Trophoblast cell (in vitro differentiated cells and primary cell): Measurements from ENCODE around the gene RNF31.
"Not testable (repeated sequence)": the region's sequence is repeated elsewhere in the genome, so short reads cannot be mapped to it uniquely, and the experiment has no call there.

Source experiments
- DNase-seq, 2 donors: peaks; one replicate each; pipeline ENCODE4 v3.0.0-alpha.2; 2016
- H2AFZ ChIP-seq: 2 replicates; pipeline ENCODE4 v1.6.1; 2013; ENCODE audit warnings: low read length, moderate library complexity, mild to moderate bottlenecking; ENCODE audit not compliant: insufficient read depth, poor library complexity
- H2AK5ac ChIP-seq: 2 replicates; pipeline ENCODE4 v1.6.1; 2013; ENCODE audit warnings: mild to moderate bottlenecking, low read length
- H2BK120ac ChIP-seq: 2 replicates; pipeline ENCODE4 v1.6.1; 2013; ENCODE audit warnings: low read length, mild to moderate bottlenecking, moderate library complexity; ENCODE audit not compliant: insufficient read depth, poor library complexity
- H2BK12ac ChIP-seq: 2 replicates; pipeline ENCODE4 v1.6.1; 2013; ENCODE audit warnings: mild to moderate bottlenecking, low read length, moderate library complexity
- H2BK5ac ChIP-seq: 2 replicates; pipeline ENCODE4 v1.6.1; 2013; ENCODE audit warnings: low read length, low read depth, moderate library complexity, mild to moderate bottlenecking; ENCODE audit not compliant: poor library complexity
- H3K14ac ChIP-seq: 2 replicates; pipeline ENCODE4 v1.6.1; 2013; ENCODE audit warnings: mild to moderate bottlenecking, low read length
- H3K18ac ChIP-seq: 2 replicates; pipeline ENCODE4 v1.6.1; 2013; ENCODE audit warnings: mild to moderate bottlenecking, low read length
- H3K23ac ChIP-seq: 2 replicates; pipeline ENCODE4 v1.6.1; 2013; ENCODE audit warnings: low read length
- H3K27ac ChIP-seq: 2 replicates; pipeline ENCODE4 v1.5.1; 2013; ENCODE audit warnings: low read depth, mild to moderate bottlenecking, inconsistent platforms, low read length, moderate library complexity
- H3K27me3 ChIP-seq: 2 replicates; pipeline ENCODE4 v1.6.1; 2013; ENCODE audit warnings: inconsistent platforms, mild to moderate bottlenecking, low read length, moderate library complexity; ENCODE audit not compliant: insufficient read depth
- H3K36me3 ChIP-seq, 2 experiments: 1 replicate in 1 of 2; 2 replicates in 1 of 2; pipeline ENCODE4 v1.6.1; 2013; ENCODE audit warnings: low read length in 2 of 2, mild to moderate bottlenecking in 2 of 2, moderate library complexity in 1 of 2; ENCODE audit not compliant: insufficient read depth in 2 of 2, control insufficient read depth in 1 of 2
- H3K4ac ChIP-seq: 2 replicates; pipeline ENCODE4 v1.6.1; 2013; ENCODE audit warnings: low read depth, mild to moderate bottlenecking, low read length, moderate library complexity
- H3K4me1 ChIP-seq, 2 experiments: 1 replicate in 1 of 2; 2 replicates in 1 of 2; pipeline ENCODE4 v1.6.1; 2013; ENCODE audit warnings: low read length in 2 of 2, mild to moderate bottlenecking in 2 of 2, moderate library complexity in 1 of 2; ENCODE audit not compliant: insufficient read depth in 2 of 2, control insufficient read depth in 1 of 2
- H3K4me2 ChIP-seq: 2 replicates; pipeline ENCODE4 v1.6.1; 2013; ENCODE audit warnings: inconsistent platforms, mild to moderate bottlenecking, low read length, moderate library complexity
- H3K4me3 ChIP-seq: 2 replicates; pipeline ENCODE4 v1.5.1; 2013; ENCODE audit warnings: mild to moderate bottlenecking, low read depth, low read length, inconsistent platforms
- H3K79me1 ChIP-seq: one replicate; pipeline ENCODE4 v1.6.1; 2013; ENCODE audit warnings: low read length
- H3K79me2 ChIP-seq: 2 replicates; pipeline ENCODE4 v1.6.1; 2013; ENCODE audit warnings: low read length, mild to moderate bottlenecking; ENCODE audit not compliant: control insufficient read depth, insufficient read depth, poor library complexity
- H3K9ac ChIP-seq: 2 replicates; pipeline ENCODE4 v1.6.1; 2013; ENCODE audit warnings: mild to moderate bottlenecking, low read length
- H3K9me3 ChIP-seq: 2 replicates; pipeline ENCODE4 v1.6.1; 2013; ENCODE audit warnings: low read depth, mild to moderate bottlenecking, control low read depth, inconsistent platforms, low read length; ENCODE audit not compliant: insufficient read depth
- H4K12ac ChIP-seq: 2 replicates; pipeline ENCODE4 v1.6.1; 2013; ENCODE audit warnings: low read depth, mild to moderate bottlenecking, low read length, moderate library complexity
- H4K8ac ChIP-seq: 2 replicates; pipeline ENCODE4 v1.6.1; 2013; ENCODE audit warnings: low read depth, mild to moderate bottlenecking, low read length, moderate library complexity
- H4K91ac ChIP-seq: one replicate; pipeline ENCODE4 v1.6.1; 2013; ENCODE audit warnings: low read depth, mild to moderate bottlenecking, low read length, moderate library complexity
- WGBS: extraction: QIAGEN DNeasy Blood & Tissue Kit; methylation state at CpG from one replicate; pipeline ENCODE4 v1.1.7; 2013; ENCODE audit warnings: missing lambda C conversion rate; ENCODE audit not compliant: insufficient read length, insufficient coverage; ENCODE audit errors: extremely low coverage; 5-methylcytosine and 5-hydroxymethylcytosine counted together

RNF31 gene

DNA sequence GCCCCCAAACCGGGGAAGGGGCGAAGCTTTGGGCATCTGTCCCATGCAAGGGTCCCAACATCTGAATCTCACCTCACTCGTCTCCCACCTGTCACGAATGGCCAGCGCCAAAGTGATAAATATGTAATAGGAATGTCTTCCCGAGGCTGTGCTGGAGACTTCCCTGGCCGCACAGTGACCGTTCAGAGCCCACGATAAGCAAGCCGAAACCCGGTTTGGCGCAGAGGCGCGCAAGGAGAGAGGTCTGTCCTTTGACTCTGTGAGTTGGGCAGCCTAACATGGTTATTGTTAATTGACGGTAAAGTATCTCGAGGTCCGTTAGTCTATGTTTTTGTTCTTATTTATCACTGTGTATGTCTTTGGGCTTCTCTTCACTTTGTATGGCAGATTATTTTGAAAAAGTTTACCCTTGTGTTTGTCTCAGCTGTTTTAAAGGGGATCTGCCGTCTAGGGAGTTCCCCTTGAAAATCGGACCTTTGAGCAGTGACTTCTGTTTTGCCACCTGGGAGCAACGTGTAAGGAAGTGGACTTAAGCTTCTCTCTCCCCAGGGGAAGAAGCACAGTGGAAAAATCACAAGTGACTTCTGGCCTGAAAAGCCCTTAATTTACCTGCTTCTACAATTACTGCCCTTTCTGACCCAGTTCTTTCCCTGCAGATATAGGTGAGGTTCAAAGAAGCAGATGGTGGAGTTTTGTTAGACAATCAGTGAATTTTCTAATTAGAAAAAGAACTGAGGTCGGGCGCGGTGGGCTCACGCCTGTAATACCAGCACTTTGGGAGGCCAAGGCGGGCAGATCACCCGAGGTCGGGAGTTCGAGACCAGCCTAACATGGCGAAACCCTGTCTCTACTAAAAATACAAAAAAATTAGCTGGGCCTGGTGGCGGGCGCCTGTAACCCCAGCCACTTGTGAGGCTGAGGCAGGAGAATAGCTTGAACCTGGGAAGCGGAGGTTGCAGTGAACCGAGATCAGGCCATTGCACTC is 49.1 kb downstream of the RNF31 start:
- H2BK12ac ChIP-seq = no peak overlapping the region
- peak overlapping the region; percentile 88 for H3K4me2 ChIP-seq
- peak; percentile 18 to 56 for DNase-seq
- peak overlapping the region; percentile 88 for H3K14ac ChIP-seq
- peak overlapping the region; percentile 60 for H2BK5ac ChIP-seq
- H3K27ac ChIP-seq = peak overlapping the region; percentile 83
- peak overlapping the region; percentile 48 for H2BK120ac ChIP-seq
- H4K12ac ChIP-seq = peak overlapping the region; percentile 83
- H3K4me3 ChIP-seq = peak overlapping the region; percentile 75
- peak overlapping the region; percentile 90 for H2AFZ ChIP-seq
- H3K4ac ChIP-seq = peak overlapping the region; percentile 77
- peaks cover 14 to 18% of the 10 kb centered on the region in 2 experiments for H3K36me3 ChIP-seq
- H3K9me3 ChIP-seq = peaks cover 1% of the 10 kb centered on the region
- H4K91ac ChIP-seq = peak overlapping the region; percentile 82
- peaks cover 6 to 8% of the 10 kb centered on the region in 2 experiments for H3K4me1 ChIP-seq
- no CpG with 5 or more reads among the region's 33 CpGs for WGBS
- peaks cover 12% of the 10 kb centered on the region for H3K79me1 ChIP-seq
- H4K8ac ChIP-seq = peak overlapping the region; percentile 89
- H2AK5ac ChIP-seq = peak overlapping the region; percentile 31
- H3K27me3 ChIP-seq = no peaks in the 10 kb centered on the region
- H3K23ac ChIP-seq = no peak overlapping the region
- peaks cover 11% of the 10 kb centered on the region for H3K79me2 ChIP-seq
- peak overlapping the region; percentile 54 for H3K18ac ChIP-seq
- peak overlapping the region; percentile 71 for H3K9ac ChIP-seq

DNA sequence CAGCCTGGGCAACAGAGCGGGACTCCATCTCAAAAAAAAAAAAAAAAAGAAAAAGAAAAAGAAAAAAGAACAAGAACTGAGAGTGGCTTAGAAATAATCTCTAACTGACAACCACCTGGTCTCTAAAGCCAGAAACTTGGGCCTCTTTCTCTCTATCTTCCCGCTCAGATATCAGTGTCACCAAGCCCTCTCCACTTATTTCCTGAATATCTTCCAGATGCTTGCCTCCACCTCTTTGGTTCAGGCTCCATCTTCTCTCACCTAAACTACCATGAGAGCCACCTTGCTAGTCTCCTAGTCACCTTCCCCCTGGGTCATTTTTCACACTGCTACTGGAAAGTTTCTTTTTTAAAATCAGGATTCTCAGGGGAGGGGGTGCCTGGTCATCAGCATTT is 49.8 kb downstream of the RNF31 start:
- H3K27me3 ChIP-seq = no peaks in the 10 kb centered on the region
- no peak overlapping the region for H3K4me2 ChIP-seq
- peaks cover 9 to 18% of the 10 kb centered on the region in 2 experiments for H3K36me3 ChIP-seq
- no peak overlapping the region for H3K9ac ChIP-seq
- H3K4me1 ChIP-seq = peaks cover 6 to 8% of the 10 kb centered on the region in 2 experiments
- H3K79me1 ChIP-seq = peaks cover 12% of the 10 kb centered on the region
- no peak overlapping the region for H3K18ac ChIP-seq
- no peak for DNase-seq
- no peak overlapping the region for H2AFZ ChIP-seq
- no peak overlapping the region for H4K12ac ChIP-seq
- no peak overlapping the region for H2BK5ac ChIP-seq
- H3K4ac ChIP-seq = no peak overlapping the region
- H3K23ac ChIP-seq = no peak overlapping the region
- H3K9me3 ChIP-seq = peaks cover 4% of the 10 kb centered on the region
- no peak overlapping the region for H2AK5ac ChIP-seq
- H4K8ac ChIP-seq = no peak overlapping the region
- no peak overlapping the region for H2BK12ac ChIP-seq
- no CpG with 5 or more reads among the region's 2 CpGs for WGBS
- H2BK120ac ChIP-seq = no peak overlapping the region
- H3K79me2 ChIP-seq = peaks cover 11% of the 10 kb centered on the region
- no peak overlapping the region for H3K14ac ChIP-seq
- no peak overlapping the region for H4K91ac ChIP-seq
- no peak overlapping the region for H3K4me3 ChIP-seq
- no peak overlapping the region for H3K27ac ChIP-seq

GRCh38 chr14:24198814-24199524 is 51.7 kb downstream of the RNF31 start:
- Histone ChIP-seq H3K79me2 (peaks cover 11% of the 10 kb centered on the region), H3K9ac (no peak overlapping the region), H3K4me3 (no peak overlapping the region), H3K23ac (no peak overlapping the region), H3K4me2 (no peak overlapping the region), H3K4ac (no peak overlapping the region), H3K9me3 (peaks cover 3% of the 10 kb centered on the region), H3K18ac (no peak overlapping the region), H4K8ac (no peak overlapping the region), H2AFZ (no peak overlapping the region), H3K14ac (no peak overlapping the region), H3K79me1 (peaks cover 12% of the 10 kb centered on the region), H2BK5ac (no peak overlapping the region), H3K27me3 (no peaks in the 10 kb centered on the region), H2BK120ac (no peak overlapping the region), H3K36me3 (peaks cover 0 to 6% of the 10 kb centered on the region in 2 experiments), H4K91ac (no peak overlapping the region), H2BK12ac (no peak overlapping the region), H4K12ac (no peak overlapping the region), H3K4me1 (peaks cover 6 to 8% of the 10 kb centered on the region in 2 experiments), H2AK5ac (no peak overlapping the region), H3K27ac (no peak overlapping the region)
- no peak for DNase-seq
- no CpG with 5 or more reads among the region's 7 CpGs for WGBS

DNA sequence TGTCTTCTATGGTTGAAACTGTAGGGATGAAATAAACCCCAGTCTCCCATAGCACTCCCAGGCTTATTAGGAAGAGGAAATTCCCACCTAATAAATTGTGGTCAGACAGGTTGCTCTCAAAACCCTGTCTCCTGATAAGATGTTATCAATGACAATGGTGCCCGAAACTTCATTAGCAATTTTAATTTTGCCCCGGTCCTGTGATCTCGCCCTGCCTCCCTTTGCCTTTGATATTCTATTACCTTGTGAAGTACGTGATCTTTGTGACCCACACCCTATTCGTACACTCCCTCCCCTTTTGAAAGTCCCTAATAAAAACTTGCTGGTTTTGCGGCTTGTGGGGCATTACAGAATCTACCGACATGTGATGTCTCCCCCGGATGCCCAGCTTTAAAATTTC is 55.2 kb downstream of the RNF31 start:
- not testable (repeated sequence) for H4K12ac ChIP-seq, H3K18ac ChIP-seq, H4K8ac ChIP-seq, H2BK12ac ChIP-seq, H3K4ac ChIP-seq, H3K79me1 ChIP-seq, H3K27ac ChIP-seq, H3K4me1 ChIP-seq, H4K91ac ChIP-seq, H3K79me2 ChIP-seq, H2BK120ac ChIP-seq, H2AK5ac ChIP-seq, DNase-seq, H3K9ac ChIP-seq, H2BK5ac ChIP-seq, H3K4me3 ChIP-seq, H3K14ac ChIP-seq, H3K9me3 ChIP-seq, H3K27me3 ChIP-seq, H2AFZ ChIP-seq, H3K4me2 ChIP-seq, H3K23ac ChIP-seq
- H3K36me3 ChIP-seq = peaks cover 17 to 31% of the 10 kb centered on the region in 2 experiments
- WGBS = no CpG with 5 or more reads among the region's 8 CpGs
